Measurements from ENCODE around the gene PRKCH. TPM values are rescaled to one million over a fixed set of nuclear protein-coding genes. Genes with fewer than 3 reads are reported as not detected.

The PRKCH gene
- total RNA-seq, 5 donors from 2014 or later (not counting 1 experiment from before 2014, with no cell fraction given) = 267 to 436 (median 326) TPM

- H3K4me3 Mint-ChIP-seq = peak overlapping the region in 2 of 3 donors; percentile 15 to 67
- WGBS (ENCODE audit: insufficient coverage) = 36% methylated on average over 4 of the region's 4 CpGs
- peaks cover 0 to 93% (median 91%) of the 10 kb centered on the region in 3 donors for H3K4me1 Mint-ChIP-seq
- no peaks in the 10 kb centered on the region for H3K9me3 ChIP-seq
- no peaks in the 10 kb centered on the region for H3K27me3 Mint-ChIP-seq
- H3K4me1 ChIP-seq (ENCODE audit: control insufficient read depth in 1 of 2, extremely low read depth in 1 of 2, insufficient read depth in 2 of 2, low read length in 2 of 2) = peaks cover 61 to 79% of the 10 kb centered on the region in 2 experiments
- H3K27me3 ChIP-seq (replicated peaks in 1 of 2; ENCODE audit: control insufficient read depth in 2 of 2, extremely low read depth in 1 of 2, insufficient read depth in 2 of 2, low read length in 1 of 2) = no peaks in the 10 kb centered on the region
- peaks cover 0 to 28% of the 10 kb centered on the region in 2 donors for H3K36me3 ChIP-seq (ENCODE audit: control insufficient read depth in 2 of 2, extremely low read depth in 1 of 2, insufficient read depth in 1 of 2, low read length in 1 of 2)
- H3K27ac Mint-ChIP-seq = peak overlapping the region; percentile 77 to 87
- peaks cover 50% of the 10 kb centered on the region for H3K36me3 Mint-ChIP-seq
- ATAC-seq (replicated peaks in 1 of 4) (peak in 2 of 4 experiments; percentile 23 to 29), DNase-seq (no peak)
- POLR2A ChIA-PET = interaction anchor here in 1 of 2 donors (0.5 to 1.5 kb wide), 5 partner anchors 9 to 96 kb away, joined by 3 to 4 read pairs (median 3); no protein-coding TSS in a partner anchor
- no peak overlapping the region for H3K4me3 ChIP-seq (ENCODE audit: control insufficient read depth in 1 of 2, extremely low read depth in 1 of 2, low read length in 1 of 2)
- CTCF ChIA-PET = interaction anchor here (0.6 to 1.3 kb wide), 3 partner anchors 24 to 1035 kb away, joined by 3 to 4 read pairs (median 3); no protein-coding TSS in a partner anchor
- no peak overlapping the region for H3K27ac ChIP-seq (ENCODE audit: low read length)
- no peaks in the 10 kb centered on the region for H3K9me3 Mint-ChIP-seq
Observed at GRCh38 chr14:61357123-61357522, 35.7 kb downstream of the PRKCH start.

- DNase-seq (no peak), ATAC-seq (replicated peaks in 1 of 4) (no peak)
- 96% methylated on average over 2 of the region's 3 CpGs for WGBS (ENCODE audit: insufficient coverage)
- H3K4me1 Mint-ChIP-seq = peaks cover 0 to 78% (median 77%) of the 10 kb centered on the region in 3 donors
- ChIA-PET CTCF (interaction anchor here (0.5 to 2.4 kb wide), 4 partner anchors 10 to 98 kb away, joined by 3 to 7 read pairs (median 6); no protein-coding TSS in a partner anchor), POLR2A (interaction anchor here (0.8 to 1.5 kb wide), 3 partner anchors 13 to 94 kb away, joined by 3 to 4 read pairs (median 4); no protein-coding TSS in a partner anchor)
- H3K36me3 Mint-ChIP-seq = peaks cover 47% of the 10 kb centered on the region
- H3K9me3 Mint-ChIP-seq = no peaks in the 10 kb centered on the region
- Histone ChIP-seq H3K36me3 (ENCODE audit: control insufficient read depth in 2 of 2, extremely low read depth in 1 of 2, insufficient read depth in 1 of 2, low read length in 1 of 2) (peaks cover 0 to 28% of the 10 kb centered on the region in 2 donors), H3K27ac (ENCODE audit: low read length) (peak overlapping the region; percentile 20), H3K4me3 (ENCODE audit: control insufficient read depth in 1 of 2, extremely low read depth in 1 of 2, low read length in 1 of 2) (no peak overlapping the region), H3K27me3 (replicated peaks in 1 of 2; ENCODE audit: control insufficient read depth in 2 of 2, extremely low read depth in 1 of 2, insufficient read depth in 2 of 2, low read length in 1 of 2) (no peaks in the 10 kb centered on the region), H3K4me1 (ENCODE audit: control insufficient read depth in 1 of 2, extremely low read depth in 1 of 2, insufficient read depth in 2 of 2, low read length in 2 of 2) (peaks cover 67 to 75% of the 10 kb centered on the region in 2 experiments), H3K9me3 (no peaks in the 10 kb centered on the region)
- peak overlapping the region; percentile 77 to 87 for H3K27ac Mint-ChIP-seq
- peak overlapping the region; percentile 11 to 67 (median 32) for H3K4me3 Mint-ChIP-seq
- H3K27me3 Mint-ChIP-seq = no peaks in the 10 kb centered on the region
Observed at GRCh38 chr14:61358554-61359226, 37.3 kb downstream of the PRKCH start.

- peak overlapping the region; percentile 21 for H3K27ac ChIP-seq (ENCODE audit: low read length)
- Mint-ChIP-seq H3K4me1 (peaks cover 0 to 57% (median 57%) of the 10 kb centered on the region in 3 donors), H3K27me3 (no peaks in the 10 kb centered on the region), H3K27ac (peak overlapping the region; percentile 75 to 77), H3K36me3 (peaks cover 39% of the 10 kb centered on the region), H3K9me3 (no peaks in the 10 kb centered on the region), H3K4me3 (peak overlapping the region; percentile 23 to 67 (median 28))
- no peaks in the 10 kb centered on the region for H3K27me3 ChIP-seq (replicated peaks in 1 of 2; ENCODE audit: control insufficient read depth in 2 of 2, extremely low read depth in 1 of 2, insufficient read depth in 2 of 2, low read length in 1 of 2)
- peak in 1 of 35 experiments; percentile 5 for DNase-seq
- ATAC-seq (replicated peaks in 1 of 4) = peak; percentile 26 to 58 (median 42)
- H3K36me3 ChIP-seq (ENCODE audit: control insufficient read depth in 2 of 2, extremely low read depth in 1 of 2, insufficient read depth in 1 of 2, low read length in 1 of 2) = peaks cover 0 to 28% of the 10 kb centered on the region in 2 donors
- peaks cover 71 to 75% of the 10 kb centered on the region in 2 experiments for H3K4me1 ChIP-seq (ENCODE audit: control insufficient read depth in 1 of 2, extremely low read depth in 1 of 2, insufficient read depth in 2 of 2, low read length in 2 of 2)
- no peaks in the 10 kb centered on the region for H3K9me3 ChIP-seq
- ChIA-PET CTCF (interaction anchor here in 1 of 2 donors (1.1 to 1.5 kb wide), 2 partner anchors 10 kb away, joined by 3 to 4 read pairs; no protein-coding TSS in a partner anchor), POLR2A (interaction anchor here (0.7 to 1.3 kb wide), 3 partner anchors 13 to 32 kb away, joined by 3 to 17 read pairs (median 3); no protein-coding TSS in a partner anchor)
- H3K4me3 ChIP-seq (ENCODE audit: control insufficient read depth in 1 of 2, extremely low read depth in 1 of 2, low read length in 1 of 2) = no peak overlapping the region
- no CpG with 5 or more reads among the region's 5 CpGs for WGBS (ENCODE audit: insufficient coverage)
Observed at GRCh38 chr14:61360796-61361525, 39.6 kb downstream of the PRKCH start.

GRCh38 chr14:61362072-61362750 lies 40.8 kb downstream of the PRKCH start:
- peak in 1 of 35 experiments; percentile 4 for DNase-seq
- ATAC-seq (replicated peaks in 1 of 4) = no peak
- Histone ChIP-seq H3K4me1 (ENCODE audit: control insufficient read depth in 1 of 2, extremely low read depth in 1 of 2, insufficient read depth in 2 of 2, low read length in 2 of 2) (peaks cover 72 to 73% of the 10 kb centered on the region in 2 experiments), H3K9me3 (no peaks in the 10 kb centered on the region), H3K27ac (ENCODE audit: low read length) (no peak overlapping the region), H3K27me3 (replicated peaks in 1 of 2; ENCODE audit: control insufficient read depth in 2 of 2, extremely low read depth in 1 of 2, insufficient read depth in 2 of 2, low read length in 1 of 2) (no peaks in the 10 kb centered on the region), H3K4me3 (ENCODE audit: control insufficient read depth in 1 of 2, extremely low read depth in 1 of 2, low read length in 1 of 2) (no peak overlapping the region), H3K36me3 (ENCODE audit: control insufficient read depth in 2 of 2, extremely low read depth in 1 of 2, insufficient read depth in 1 of 2, low read length in 1 of 2) (peaks cover 0 to 24% of the 10 kb centered on the region in 2 donors)
- H3K4me3 Mint-ChIP-seq = no peak overlapping the region
- peak overlapping the region in 1 of 2 donors; percentile 57 for H3K27ac Mint-ChIP-seq
- H3K9me3 Mint-ChIP-seq = no peaks in the 10 kb centered on the region
- H3K36me3 Mint-ChIP-seq = peaks cover 32% of the 10 kb centered on the region
- WGBS (ENCODE audit: insufficient coverage) = 94% methylated on average over 2 of the region's 5 CpGs
- peaks cover 0 to 45% (median 44%) of the 10 kb centered on the region in 3 donors for H3K4me1 Mint-ChIP-seq
- no peaks in the 10 kb centered on the region for H3K27me3 Mint-ChIP-seq
- CTCF ChIA-PET = interaction anchor here (0.5 to 1.5 kb wide), 3 partner anchors 12 to 349 kb away, joined by 4 to 9 read pairs (median 9); no protein-coding TSS in a partner anchor
- POLR2A ChIA-PET = interaction anchor here (0.6 to 1.7 kb wide), 6 partner anchors 14 to 38 kb away, joined by 3 to 17 read pairs (median 4); no protein-coding TSS in a partner anchor

GRCh38 chr14:61364243-61364642 lies 42.9 kb downstream of the PRKCH start:
- Histone ChIP-seq H3K27ac (ENCODE audit: low read length) (peak overlapping the region; percentile 12), H3K9me3 (no peaks in the 10 kb centered on the region), H3K27me3 (replicated peaks in 1 of 2; ENCODE audit: control insufficient read depth in 2 of 2, extremely low read depth in 1 of 2, insufficient read depth in 2 of 2, low read length in 1 of 2) (no peaks in the 10 kb centered on the region), H3K4me3 (ENCODE audit: control insufficient read depth in 1 of 2, extremely low read depth in 1 of 2, low read length in 1 of 2) (no peak overlapping the region), H3K36me3 (ENCODE audit: control insufficient read depth in 2 of 2, extremely low read depth in 1 of 2, insufficient read depth in 1 of 2, low read length in 1 of 2) (peaks cover 0 to 11% of the 10 kb centered on the region in 2 donors), H3K4me1 (ENCODE audit: control insufficient read depth in 1 of 2, extremely low read depth in 1 of 2, insufficient read depth in 2 of 2, low read length in 2 of 2) (peaks cover 69 to 73% of the 10 kb centered on the region in 2 experiments)
- Mint-ChIP-seq H3K27me3 (no peaks in the 10 kb centered on the region), H3K4me1 (peaks cover 0 to 25% (median 24%) of the 10 kb centered on the region in 3 donors), H3K36me3 (peaks cover 16% of the 10 kb centered on the region), H3K4me3 (no peak overlapping the region), H3K27ac (no peak overlapping the region), H3K9me3 (no peaks in the 10 kb centered on the region)
- POLR2A ChIA-PET = interaction anchor here in 1 of 2 donors (0.5 to 0.6 kb wide), 3 partner anchors 32 to 131 kb away, joined by 3 read pairs; no protein-coding TSS in a partner anchor
- DNase-seq (peak in 1 of 35 experiments; percentile 4), ATAC-seq (replicated peaks in 1 of 4) (no peak)
- CTCF ChIA-PET = no interaction called here
- WGBS (ENCODE audit: insufficient coverage) = no CpG with 5 or more reads among the region's 2 CpGs

All from T-cell (primary cell).